HG03457 (cell line): ENCODE data around the gene KRTAP10-2.
"Not testable (repeated sequence)": the region's sequence is repeated elsewhere in the genome, so short reads cannot be mapped to it uniquely, and the experiment has no call there.

Experiments used
- ATAC-seq: cut with Tn5 transposase; IDR thresholded peaks from one replicate; pipeline ENCODE4 v1.9.1; 2021; ENCODE audit warnings: moderate number of reproducible peaks; ENCODE audit not compliant: unreplicated experiment

KRTAP10-2 gene

DNA sequence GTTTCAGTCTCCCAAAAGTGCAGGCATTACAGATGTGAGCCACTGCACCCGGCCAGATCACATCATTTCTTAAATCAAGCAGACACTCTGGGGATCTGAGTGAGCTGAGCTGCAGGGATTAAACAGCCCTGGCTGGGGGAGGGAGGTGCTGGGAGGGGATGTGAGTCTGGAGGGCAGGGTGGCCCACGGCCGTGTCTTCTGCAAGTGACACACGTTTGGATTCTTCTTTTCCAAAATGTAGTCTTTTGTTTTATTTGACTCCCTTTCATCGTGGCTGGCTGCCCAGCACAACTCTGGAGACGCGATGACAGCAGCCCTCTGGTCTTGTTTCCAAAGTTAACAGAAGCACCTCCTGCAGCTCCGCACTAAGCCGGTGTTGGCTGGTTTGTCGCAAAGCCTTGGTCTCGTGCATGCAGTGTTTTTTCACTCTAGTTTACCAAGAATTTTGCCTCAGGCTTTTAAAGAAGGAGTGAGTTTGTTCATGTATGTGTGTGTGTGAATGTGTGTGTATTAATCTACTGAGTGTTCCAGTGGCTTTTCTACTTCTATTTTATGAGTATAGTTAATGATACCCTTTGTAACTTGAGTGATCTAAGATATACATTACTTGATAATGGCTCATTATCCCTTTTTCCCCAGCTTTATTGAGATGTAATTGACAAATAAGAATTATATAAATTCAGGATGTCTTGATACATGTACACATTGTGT is 31.9 kb upstream of the KRTAP10-2 start:
- ATAC-seq: no peak

DNA sequence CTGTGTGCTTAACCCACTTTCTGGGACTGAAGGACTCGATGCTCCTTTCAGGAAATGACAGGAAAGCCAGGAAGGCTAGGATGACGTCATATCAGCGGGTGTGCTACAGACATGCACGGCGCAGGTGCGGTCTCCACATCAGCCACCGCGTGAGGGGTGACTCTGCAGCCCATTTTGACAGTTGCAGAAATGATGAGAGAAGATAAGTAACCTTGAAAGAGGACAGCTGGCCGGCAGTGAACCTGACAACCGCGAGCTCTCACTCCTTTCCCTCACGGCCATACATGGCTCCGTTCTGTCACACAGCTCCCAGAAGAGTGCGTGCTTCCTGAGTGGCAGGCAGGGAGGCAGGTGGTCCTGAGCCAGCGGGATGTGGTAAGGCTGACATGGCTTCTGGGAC is 30.8 kb upstream of the KRTAP10-2 start:
- no peak for ATAC-seq

DNA sequence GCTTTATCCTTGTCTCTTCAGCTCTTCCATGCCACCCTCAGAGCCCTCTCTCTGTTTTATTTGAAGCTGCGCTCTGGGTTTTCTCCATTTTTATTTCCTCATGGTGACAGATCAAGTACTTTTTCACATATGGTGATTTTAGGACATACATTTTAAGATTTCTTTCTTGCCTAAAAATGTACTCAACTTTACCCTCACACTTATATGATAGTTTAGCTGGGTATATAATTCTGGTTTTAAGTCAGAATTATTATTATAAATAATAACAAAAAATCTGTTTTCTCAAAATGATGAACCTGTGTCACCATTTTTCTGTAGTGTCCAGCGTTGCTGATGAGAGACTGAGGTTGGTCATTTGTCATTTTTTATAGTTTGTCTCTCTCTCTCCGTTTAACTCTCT is 29.9 kb upstream of the KRTAP10-2 start:
- no peak for ATAC-seq

DNA sequence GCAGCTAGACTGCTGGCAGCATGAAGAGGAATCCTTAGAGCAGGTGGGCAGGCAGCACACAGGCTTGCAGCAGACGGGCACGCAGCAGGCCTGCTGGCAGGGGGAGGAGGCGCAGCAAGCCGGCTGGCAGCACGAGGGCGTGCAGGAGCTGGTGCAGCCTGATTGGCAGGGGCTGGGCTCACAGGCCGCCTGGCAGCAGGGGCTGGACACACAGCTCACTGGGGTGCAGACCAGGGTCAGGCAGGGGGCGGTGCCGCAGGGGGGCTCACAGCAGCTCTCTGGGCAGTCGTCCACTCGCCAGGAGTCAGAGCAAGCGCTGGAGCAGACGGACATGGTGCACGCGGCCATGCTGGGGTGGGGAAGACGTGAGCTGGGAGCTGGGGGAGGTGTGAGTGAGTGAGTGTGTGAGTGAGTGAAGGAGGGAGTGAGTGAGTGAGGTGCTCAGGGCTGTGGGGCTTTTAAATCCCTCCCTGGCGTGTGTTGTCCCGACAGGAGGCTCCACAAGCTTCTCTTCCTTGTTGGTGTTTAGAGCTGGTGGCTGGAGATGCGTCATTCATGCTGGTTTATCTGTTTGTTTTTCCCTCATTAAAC is 29.0 kb upstream of the KRTAP10-2 start, which contains the start of gene KRTAP10-5:
Gene KRTAP10-5 (minus strand): TSS at position 374 of the 591 bp plus-strand sequence. CDS start 26 bp downstream, at position 348.
- ATAC-seq: not testable (repeated sequence)

DNA sequence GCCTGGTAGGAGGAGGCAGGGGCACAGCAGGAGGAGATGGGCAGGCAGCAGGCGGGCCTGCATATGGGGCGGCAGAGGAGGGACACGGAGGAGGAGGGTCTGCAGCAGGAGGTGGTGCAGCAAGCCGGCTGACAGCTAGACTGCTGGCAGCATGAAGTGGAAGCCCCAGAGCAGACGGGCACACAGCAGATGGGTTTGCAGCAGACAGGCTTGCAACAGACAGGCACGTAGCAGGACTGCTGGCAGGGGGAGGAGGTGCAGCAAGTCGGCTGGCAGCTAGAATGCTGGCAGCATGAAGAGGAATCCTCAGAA is 28.5 kb upstream of the KRTAP10-2 start:
- no peak for ATAC-seq

DNA sequence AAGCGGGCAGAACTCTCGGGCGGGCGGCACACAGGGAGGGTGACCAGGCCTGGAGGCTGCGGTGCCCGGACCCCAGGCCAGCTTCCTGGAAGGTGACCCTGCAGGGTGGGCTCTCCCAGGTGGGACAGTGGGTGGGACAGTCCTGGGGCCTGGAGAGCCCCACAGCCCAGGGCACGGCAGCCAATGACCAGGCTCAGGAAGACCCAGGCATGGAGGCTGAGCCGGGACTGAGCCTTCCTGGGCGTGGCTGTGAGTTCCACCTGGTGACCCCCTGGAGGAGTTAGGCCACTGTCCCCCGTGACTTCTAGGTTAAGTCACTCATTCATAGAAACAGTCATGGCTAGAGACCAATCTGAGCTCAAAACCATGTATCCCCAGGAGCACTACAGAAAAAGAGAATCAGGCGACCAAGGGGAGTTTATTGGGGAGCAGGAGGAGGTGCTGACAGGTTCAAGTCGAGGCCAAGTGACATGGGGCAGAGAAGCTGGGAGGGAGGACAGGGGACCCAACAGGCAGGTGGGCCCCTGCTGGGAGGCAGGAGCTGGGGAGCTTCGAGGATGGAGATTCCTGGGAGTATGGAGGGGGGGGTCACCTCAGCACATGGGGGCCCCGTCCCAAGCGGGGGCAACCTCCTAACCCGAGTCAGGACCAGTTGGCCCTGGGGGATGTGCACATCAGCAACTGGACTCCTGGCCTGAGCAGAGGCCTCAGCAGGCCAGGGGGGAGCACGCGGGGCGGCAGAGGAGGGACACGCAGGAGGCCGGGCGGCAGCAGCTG is 27.9 kb upstream of the KRTAP10-2 start:
- no peak for ATAC-seq

DNA sequence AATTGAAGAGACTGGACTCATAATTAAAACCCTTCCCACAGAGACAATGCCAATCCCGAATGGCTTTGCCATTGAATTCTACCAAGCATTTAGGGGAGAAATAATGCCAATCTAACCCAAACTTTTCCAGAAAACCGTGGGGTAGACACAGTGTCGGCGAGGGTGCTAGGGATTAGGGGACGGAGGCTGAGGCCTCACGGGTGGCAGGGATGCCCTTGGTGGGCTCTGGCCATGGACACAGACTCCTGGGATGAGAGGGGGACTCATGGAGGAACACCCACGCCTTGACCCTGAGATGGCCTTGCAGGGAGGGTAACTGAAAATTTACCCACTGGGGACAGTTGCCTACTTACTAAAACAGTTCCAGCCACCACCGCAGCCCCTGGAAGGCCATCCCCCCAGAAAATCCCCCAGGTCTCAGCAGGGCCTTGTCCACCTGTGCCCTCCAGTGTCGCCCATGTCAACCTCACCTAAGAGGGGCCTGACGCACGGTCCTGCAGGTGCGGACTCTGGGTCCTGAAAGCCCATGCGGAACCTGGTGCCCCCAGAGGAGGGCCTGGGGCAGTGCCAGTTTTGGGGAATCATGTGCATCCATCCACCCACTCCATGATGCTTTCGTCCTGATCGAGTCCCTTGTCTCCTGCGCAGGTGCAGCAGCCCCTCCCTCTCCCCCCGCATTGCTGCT is 27.2 kb upstream of the KRTAP10-2 start:
- no peak for ATAC-seq

DNA sequence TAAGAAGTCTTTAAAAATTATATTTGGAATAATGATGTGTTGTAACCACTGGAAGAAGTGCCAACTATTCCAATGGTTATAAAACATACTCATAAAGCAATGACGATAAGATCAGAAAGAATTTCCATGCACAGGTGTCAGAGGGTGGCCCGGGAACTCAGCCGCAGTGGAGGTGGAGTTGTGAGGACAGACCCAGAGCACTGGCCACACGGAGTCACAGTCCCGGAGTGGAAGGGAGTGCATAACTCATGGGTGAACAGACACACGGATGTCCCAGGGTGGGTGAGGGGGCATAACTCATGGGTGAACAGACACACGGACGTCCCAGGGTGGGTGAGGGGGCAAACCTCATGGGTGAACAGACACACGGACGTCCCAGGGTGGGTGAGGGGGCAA is 24.7 kb upstream of the KRTAP10-2 start:
- ATAC-seq: no peak

DNA sequence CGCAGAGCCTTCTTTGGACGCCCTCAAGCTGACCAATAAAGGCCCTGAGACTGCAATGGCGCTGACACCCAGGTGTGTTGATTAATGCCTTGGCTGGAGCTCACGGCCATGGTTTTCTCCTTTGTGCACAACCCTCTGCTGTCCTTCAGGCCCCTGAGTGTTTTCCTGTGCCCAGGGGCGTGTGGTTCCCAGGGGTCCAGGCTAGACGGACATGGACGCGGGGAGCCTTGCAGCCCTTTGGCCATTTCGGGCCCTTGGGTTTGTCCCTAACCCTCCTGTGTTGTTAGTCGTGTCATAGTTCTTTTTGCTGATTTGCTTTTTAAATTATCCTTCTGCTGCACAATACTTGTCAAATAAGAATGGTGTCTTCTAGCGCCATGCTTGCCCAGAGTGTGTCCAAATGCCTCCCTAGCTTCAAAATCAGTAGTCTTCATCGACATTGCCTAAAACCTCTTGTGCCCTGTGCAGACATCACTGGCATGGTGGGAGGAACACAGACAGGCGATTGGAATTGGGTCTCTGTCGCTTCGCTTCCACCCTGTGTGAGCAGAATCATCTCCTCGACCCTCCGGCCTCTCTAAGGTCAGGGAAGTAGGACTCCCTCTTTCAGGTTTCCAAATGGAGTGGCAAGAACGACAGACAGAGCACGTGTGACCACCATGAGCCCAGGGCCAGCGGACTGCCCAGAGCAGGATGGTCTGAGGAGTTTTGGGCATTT is 24.2 kb upstream of the KRTAP10-2 start:
- no peak for ATAC-seq

DNA sequence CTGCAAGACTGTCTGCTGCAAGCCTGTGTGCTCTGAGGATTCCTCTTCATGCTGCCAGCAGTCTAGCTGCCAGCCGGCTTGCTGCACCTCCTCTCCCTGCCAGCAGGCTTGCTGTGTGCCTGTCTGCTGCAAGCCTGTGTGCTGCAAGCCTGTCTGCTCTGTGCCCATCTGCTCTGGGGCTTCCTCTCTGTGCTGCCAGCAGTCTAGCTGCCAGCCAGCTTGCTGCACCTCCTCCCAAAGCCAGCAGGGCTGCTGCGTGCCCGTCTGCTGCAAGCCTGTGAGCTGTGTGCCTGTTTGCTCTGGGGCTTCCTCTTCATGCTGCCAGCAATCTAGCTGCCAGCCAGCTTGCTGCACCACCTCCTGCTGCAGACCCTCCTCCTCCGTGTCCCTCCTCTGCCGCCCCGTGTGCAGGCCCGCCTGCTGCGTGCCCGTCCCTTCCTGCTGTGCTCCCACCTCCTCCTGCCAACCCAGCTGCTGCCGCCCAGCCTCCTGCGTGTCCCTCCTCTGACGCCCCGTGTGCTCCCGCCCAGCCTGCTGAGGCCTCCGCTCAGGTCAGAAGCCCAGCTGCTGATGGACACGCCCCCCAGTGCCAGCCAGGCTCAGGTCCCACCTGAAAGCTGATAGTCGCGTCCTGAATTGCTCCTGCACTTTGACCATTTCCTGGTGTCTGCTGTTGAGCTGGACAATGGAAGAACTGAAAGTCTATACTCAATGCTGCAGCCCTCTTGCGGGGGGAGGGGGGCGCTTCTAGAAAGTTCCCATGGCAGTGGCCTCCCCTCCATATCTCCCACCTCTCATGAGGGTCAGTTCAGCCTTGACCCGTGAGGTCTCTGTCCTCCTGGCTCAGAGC is 23.4 kb upstream of the KRTAP10-2 start:
- ATAC-seq: no peak

DNA sequence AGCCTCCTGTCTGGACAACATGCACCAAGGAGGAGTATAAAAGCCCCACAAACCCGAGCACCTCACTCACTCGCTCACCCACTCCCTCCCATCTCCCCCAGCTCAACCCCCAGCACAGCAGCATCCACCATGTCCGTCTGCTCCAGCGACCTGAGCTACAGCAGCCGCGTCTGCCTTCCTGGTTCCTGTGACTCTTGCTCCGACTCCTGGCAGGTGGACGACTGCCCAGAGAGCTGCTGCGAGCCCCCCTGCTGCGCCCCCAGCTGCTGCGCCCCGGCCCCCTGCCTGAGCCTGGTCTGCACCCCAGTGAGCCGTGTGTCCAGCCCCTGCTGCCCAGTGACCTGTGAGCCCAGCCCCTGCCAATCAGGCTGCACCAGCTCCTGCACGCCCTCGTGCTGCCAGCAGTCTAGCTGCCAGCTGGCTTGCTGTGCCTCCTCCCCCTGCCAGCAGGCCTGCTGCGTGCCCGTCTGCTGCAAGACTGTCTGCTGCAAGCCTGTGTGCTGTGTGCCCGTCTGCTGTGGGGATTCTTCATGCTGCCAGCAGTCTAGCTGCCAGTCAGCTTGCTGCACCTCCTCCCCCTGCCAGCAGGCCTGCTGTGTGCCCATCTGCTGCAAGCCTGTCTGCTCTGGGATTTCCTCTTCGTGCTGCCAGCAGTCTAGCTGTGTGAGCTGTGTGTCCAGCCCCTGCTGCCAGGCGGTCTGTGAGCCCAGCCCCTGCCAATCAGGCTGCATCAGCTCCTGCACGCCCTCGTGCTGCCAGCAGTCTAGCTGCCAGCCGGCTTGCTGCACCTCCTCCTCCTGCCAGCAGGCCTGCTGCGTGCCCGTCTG is 22.5 kb upstream of the KRTAP10-2 start, which contains the start of gene KRTAP10-4:
Gene KRTAP10-4 (plus strand): TSS at position 100 of the 827 bp plus-strand sequence. CDS start 30 bp downstream, at position 130.
- ATAC-seq: not testable (repeated sequence)

DNA sequence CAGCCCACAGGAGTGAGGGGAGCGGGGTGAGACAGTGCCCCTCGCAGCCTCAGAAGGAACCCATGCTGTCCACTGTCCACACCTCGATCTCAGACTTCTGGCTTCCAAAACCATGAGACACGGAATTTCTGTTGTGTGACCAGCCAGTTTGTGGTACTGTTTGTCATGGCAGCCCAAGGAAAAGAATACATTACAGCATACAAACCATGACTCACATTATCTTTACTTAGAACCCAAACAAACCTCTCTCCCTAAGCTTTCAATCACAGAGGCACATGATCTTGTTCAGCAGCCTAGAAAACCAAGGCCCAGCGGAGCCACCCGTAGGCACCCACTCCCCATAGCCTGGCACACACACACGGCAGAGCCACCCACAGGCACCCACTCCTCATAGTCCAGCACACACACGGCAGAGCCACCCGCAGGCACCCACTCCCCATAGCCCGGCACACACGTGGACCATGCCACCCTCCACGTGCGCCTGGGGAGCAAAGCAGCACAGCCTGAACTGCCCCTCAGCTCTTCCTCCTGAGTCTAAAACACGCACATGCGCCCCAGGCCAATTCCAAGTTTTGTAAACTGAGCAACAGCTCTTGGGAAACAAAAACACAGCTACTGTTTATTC is 21.8 kb upstream of the KRTAP10-2 start:
- ATAC-seq: no peak

DNA sequence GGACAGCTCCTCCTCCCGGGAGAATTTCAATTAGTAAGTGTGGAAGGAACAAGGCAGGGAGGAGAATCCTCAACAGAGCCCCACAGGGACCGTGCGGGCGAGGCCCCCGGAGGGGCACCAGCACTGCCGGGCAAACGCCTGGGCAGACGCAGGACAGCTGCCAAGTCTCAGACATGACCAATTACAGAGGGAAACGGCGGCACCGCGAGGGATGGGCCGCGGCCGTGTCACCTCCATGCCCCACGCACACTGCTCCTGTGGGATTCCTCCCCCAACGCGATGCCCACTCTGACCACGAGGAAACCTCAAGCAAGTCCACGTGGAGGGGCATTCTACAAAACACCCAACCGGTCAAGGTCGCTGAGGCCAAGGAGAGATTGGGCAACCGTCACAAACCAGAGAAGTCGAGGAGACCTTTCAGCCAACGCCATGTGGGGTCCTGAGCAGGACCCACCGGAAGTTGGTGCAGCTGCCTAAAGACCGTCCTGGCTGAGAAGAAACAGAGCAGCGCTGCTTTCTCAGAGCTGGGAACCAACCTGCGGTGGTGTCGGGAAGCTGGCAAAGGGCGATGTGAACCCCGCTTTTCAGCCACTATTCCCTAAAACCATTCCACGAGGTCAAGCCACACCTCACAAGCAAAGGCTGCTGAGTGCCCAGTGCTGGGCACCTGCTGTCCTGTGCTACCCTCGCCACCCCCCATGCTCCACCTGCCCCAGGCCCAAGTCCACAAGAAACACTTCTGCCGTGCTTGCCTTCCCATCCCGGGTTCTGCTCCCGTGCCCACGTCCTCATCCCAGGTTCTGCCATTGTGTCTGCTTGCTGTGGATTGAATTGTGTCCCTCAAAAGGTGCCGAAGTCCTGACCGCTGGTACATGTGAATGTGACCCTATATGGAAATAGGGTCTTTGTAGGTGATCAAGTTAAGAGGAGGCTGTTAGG is 20.8 kb upstream of the KRTAP10-2 start:
- no peak for ATAC-seq

DNA sequence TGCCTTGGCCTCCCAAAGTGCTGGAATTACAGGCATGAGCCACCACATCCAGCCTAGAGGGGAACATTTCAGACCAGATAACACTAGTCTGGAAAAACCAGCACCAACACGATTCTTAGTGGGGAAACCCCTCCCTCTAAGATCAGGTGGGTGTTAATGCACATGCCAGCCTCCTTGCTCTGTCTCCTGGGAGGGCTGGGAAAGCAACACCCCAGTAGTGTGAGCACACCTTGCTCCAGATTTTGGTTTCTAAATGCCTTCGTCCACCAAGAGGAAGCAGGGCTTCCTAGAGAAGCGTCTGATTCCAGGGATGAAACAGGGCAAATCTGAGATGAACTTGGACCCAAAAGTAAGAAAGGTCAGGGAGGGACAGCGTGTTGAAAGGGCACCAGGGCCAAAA is 20.0 kb upstream of the KRTAP10-2 start:
- no peak for ATAC-seq

DNA sequence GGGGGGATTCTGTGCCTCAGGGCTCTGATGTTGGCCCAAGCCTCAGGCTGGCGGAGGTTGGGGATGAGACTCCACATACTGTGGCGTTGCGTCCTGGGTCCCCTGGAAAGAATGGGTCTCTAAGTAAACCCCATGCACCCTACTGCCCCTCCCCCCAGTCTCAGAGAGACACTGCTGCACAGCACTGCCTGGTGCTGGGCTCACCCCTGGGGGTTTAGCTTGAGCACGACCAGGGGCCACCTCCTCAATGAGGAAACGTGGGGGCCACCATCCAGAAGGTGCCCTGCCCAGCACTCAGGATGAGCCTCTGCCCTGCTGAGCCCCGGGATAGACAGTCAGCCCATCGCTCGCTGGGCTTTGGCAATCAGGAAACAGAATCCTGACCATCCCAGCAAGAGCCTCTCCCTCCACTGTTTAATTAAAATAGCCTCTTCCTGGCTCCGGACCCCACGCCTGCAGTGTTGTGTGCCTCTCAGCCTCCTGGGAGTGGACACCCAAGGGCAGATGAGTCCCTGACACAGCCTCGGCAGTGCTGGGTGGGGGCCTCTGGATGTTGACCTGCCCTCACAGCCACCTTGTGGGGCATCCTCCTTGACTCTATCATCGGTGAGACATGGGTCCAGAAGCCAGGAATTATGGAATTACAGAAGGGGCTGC is 18.7 kb upstream of the KRTAP10-2 start:
- no peak for ATAC-seq

DNA sequence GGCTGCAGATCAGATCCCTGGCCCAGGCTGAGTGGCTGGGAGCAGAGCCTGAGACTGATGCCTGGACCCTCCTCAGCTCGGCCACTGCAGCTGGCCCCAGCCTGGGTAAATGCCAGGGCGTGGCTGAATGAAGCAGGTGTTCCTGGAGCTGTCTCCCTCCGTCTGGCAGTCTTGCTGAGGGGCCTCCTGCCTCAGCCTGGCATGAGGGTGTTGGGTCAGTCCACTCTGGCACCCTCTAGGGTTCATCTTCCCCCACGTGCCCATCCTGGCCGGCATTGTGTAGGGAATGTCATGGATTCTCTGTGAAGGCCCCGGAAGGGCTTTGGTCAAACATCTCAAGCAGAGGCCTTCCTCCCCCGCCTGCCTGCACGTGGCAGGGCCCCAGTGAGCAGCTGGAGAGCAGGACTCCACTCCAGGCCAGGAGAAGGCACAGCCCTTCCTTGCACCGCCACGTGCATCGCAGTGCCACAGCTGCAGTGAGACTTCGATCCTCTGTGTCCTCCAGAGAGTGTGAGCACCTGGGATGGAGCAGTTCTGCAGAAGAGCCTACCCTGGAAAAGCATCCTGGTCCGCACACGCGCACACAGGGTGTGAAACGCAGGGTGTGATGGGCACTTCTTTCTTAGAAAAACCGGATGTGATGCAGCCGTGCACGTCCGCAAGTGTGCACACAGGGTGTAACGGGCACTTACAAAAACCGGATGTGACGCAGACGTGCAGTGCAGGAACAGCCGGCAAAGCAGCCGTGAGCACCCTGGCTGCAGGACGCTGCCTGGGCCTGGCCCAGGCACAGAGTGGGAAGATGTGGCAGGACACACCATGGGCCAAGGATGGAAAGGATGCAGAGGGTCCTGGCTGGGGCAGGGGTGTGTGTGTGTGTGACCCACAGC is 17.6 kb upstream of the KRTAP10-2 start:
- no peak for ATAC-seq
